ENCODE data around the gene EML6. TPM values are rescaled to one million over a fixed set of nuclear protein-coding genes. Genes with fewer than 3 reads are reported as not detected.

Gene EML6
- polyA plus RNA-seq, 1 of the 3 experiments (the other 2 are of a cell fraction), result 1.1 TPM

DNA sequence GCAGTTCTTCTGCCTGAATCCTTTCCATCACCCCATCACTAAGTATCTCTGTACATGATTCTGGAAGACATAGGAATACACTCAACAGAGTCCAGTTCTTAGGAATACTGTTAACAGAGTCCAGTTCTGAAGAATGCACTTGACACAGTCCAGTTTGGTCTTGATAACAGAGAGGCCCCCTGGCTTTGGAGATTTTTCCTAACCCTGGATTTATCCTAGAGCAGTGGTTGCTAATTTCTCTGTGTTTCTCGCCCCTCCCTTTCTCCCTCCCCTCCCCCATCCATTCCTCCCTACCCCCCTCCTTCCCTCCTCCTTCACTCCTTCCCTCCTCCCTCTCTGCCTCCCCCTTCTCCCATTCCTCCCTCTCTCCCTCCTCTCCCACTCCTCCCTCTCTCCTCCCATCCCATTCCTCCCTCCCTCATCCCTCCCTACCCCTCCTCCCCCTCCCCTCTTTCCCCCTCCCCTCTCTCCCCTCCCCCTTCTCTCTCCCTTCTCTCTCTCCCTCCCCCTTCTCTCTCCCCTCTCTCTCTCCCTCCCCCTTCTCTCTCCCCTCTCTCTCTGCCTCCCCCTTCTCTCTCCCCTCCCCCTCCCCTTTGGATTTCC is 221.4 kb downstream of the EML6 start:
- Histone ChIP-seq H3K9me3 (no peaks in the 10 kb centered on the region), H3K9ac (no peak overlapping the region), H3K4me3 (ENCODE audit: low read depth in 2 of 2, low read length in 1 of 2) (no peak overlapping the region), H3K9me2 (no peaks in the 10 kb centered on the region), H3K27me3 (ENCODE audit: insufficient read depth) (no peaks in the 10 kb centered on the region), H3K4me1 (ENCODE audit: control insufficient read depth in 1 of 2, insufficient read depth in 2 of 2, low read depth in 1 of 2, low read length in 1 of 2) (no peaks in the 10 kb centered on the region), H4K20me1 (ENCODE audit: insufficient read depth) (no peaks in the 10 kb centered on the region), H3K36me3 (replicated peaks in 1 of 2; ENCODE audit: control insufficient read depth in 1 of 2, insufficient read depth in 2 of 2, low read length in 1 of 2) (no peaks in the 10 kb centered on the region), H3K79me2 (ENCODE audit: insufficient read depth) (no peaks in the 10 kb centered on the region), H3K27ac (ENCODE audit: low read depth in 2 of 2, low read length in 1 of 2) (no peak overlapping the region), H3F3A (replicated peaks; ENCODE audit: insufficient read depth) (no peaks in the 10 kb centered on the region), H2AFZ (ENCODE audit: low read depth) (no peak overlapping the region), H3K4me2 (no peak overlapping the region)
- 38% methylated on average over 1 of the region's 1 CpG for WGBS (ENCODE audit: low lambda C conversion rate)
- POLR2A ChIA-PET, result no interaction called here
- CTCF ChIA-PET, result interaction anchor here (1.5 kb wide), 1 partner anchor 224 kb away, joined by 4 read pairs; no protein-coding TSS in a partner anchor
- no peak for TF ChIP-seq RCOR1 (IDR thresholded peaks at IDR 0.05; ENCODE audit: low read length)
- TF ChIP-seq ELF1 (IDR thresholded peaks at IDR 0.05), result no peak
- no peak for DNase-seq

DNA sequence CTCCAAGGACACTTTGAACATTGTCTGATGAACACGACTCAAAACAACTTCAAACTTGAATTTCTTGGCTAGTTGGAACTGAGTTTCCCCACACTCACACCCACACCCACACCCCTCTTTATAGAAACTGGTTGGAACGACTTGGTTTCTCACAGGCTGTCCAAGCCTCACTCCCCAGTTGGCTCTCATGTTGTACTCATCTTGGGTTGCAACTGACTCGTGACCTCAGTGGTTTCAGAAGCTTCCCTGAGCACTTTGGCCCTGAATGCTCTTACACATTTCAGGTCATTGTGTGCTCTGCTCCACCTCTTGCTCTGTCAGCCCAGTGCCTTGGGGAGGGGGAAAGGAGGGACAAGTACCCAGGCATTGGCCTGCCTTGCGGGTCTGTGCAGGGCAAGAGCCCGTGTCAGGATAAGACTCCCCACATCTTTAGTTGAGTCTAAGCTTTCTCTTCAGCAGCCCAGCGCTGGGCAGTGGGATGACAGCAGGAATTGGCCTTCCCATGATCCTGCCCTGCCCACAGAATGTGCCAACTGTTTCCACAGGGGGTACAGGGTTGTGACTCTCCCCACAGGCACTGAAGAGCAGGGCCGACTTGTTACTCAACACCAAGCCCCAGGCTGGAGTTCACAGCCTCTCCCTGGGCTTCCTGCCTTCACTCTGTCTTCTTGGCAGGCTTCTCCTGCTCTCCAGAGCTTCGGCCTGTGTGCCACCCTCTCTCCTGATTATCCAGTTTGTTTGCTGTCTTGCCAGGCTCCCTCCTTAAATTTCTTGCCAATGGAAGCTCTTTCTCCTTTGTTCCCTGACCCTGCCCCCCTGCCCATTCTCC is 222.1 kb downstream of the EML6 start:
- H3K9ac ChIP-seq, result no peak overlapping the region
- no peaks in the 10 kb centered on the region for H4K20me1 ChIP-seq (ENCODE audit: insufficient read depth)
- H3K27me3 ChIP-seq (ENCODE audit: insufficient read depth), result no peaks in the 10 kb centered on the region
- no peak overlapping the region for H3K4me2 ChIP-seq
- H3K9me3 ChIP-seq, result no peaks in the 10 kb centered on the region
- no peaks in the 10 kb centered on the region for H3K4me1 ChIP-seq (ENCODE audit: control insufficient read depth in 1 of 2, insufficient read depth in 2 of 2, low read depth in 1 of 2, low read length in 1 of 2)
- CTCF ChIA-PET, result interaction anchor here (1.5 kb wide), 1 partner anchor 223 kb away, joined by 4 read pairs; no protein-coding TSS in a partner anchor
- H3F3A ChIP-seq (replicated peaks; ENCODE audit: insufficient read depth), result no peaks in the 10 kb centered on the region
- POLR2A ChIA-PET, result no interaction called here
- no peak overlapping the region for H2AFZ ChIP-seq (ENCODE audit: low read depth)
- no peaks in the 10 kb centered on the region for H3K36me3 ChIP-seq (replicated peaks in 1 of 2; ENCODE audit: control insufficient read depth in 1 of 2, insufficient read depth in 2 of 2, low read length in 1 of 2)
- no peak overlapping the region for H3K27ac ChIP-seq (ENCODE audit: low read depth in 2 of 2, low read length in 1 of 2)
- no peak for DNase-seq
- no peaks in the 10 kb centered on the region for H3K79me2 ChIP-seq (ENCODE audit: insufficient read depth)
- 70% methylated on average over 7 of the region's 8 CpGs for WGBS (ENCODE audit: low lambda C conversion rate)
- H3K9me2 ChIP-seq, result no peaks in the 10 kb centered on the region
- no peak overlapping the region for H3K4me3 ChIP-seq (ENCODE audit: low read depth in 2 of 2, low read length in 1 of 2)
- TF ChIP-seq GABPA (IDR thresholded peaks at IDR 0.05; ENCODE audit: low read depth), result no peak
- TF ChIP-seq, protein P1, sequence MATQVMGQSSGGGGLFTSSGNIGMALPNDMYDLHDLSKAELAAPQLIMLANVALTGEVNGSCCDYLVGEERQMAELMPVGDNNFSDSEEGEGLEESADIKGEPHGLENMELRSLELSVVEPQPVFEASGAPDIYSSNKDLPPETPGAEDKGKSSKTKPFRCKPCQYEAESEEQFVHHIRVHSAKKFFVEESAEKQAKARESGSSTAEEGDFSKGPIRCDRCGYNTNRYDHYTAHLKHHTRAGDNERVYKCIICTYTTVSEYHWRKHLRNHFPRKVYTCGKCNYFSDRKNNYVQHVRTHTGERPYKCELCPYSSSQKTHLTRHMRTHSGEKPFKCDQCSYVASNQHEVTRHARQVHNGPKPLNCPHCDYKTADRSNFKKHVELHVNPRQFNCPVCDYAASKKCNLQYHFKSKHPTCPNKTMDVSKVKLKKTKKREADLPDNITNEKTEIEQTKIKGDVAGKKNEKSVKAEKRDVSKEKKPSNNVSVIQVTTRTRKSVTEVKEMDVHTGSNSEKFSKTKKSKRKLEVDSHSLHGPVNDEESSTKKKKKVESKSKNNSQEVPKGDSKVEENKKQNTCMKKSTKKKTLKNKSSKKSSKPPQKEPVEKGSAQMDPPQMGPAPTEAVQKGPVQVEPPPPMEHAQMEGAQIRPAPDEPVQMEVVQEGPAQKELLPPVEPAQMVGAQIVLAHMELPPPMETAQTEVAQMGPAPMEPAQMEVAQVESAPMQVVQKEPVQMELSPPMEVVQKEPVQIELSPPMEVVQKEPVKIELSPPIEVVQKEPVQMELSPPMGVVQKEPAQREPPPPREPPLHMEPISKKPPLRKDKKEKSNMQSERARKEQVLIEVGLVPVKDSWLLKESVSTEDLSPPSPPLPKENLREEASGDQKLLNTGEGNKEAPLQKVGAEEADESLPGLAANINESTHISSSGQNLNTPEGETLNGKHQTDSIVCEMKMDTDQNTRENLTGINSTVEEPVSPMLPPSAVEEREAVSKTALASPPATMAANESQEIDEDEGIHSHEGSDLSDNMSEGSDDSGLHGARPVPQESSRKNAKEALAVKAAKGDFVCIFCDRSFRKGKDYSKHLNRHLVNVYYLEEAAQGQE (IDR thresholded peaks at IDR 0.05; ENCODE audit: low read depth, low read length), result no peak
- no peak for TF ChIP-seq POLR2AphosphoS5 (IDR thresholded peaks at IDR 0.05; ENCODE audit: low read depth, low read length)
- TF ChIP-seq, protein P2, sequence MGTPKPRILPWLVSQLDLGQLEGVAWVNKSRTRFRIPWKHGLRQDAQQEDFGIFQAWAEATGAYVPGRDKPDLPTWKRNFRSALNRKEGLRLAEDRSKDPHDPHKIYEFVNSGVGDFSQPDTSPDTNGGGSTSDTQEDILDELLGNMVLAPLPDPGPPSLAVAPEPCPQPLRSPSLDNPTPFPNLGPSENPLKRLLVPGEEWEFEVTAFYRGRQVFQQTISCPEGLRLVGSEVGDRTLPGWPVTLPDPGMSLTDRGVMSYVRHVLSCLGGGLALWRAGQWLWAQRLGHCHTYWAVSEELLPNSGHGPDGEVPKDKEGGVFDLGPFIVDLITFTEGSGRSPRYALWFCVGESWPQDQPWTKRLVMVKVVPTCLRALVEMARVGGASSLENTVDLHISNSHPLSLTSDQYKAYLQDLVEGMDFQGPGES (IDR thresholded peaks at IDR 0.05; ENCODE audit: low read depth, low read length), result no peak
- TF ChIP-seq MXI1 (IDR thresholded peaks at IDR 0.05; ENCODE audit: low read depth, low read length), result no peak
- no peak for TF ChIP-seq SMC3 (IDR thresholded peaks at IDR 0.05; ENCODE audit: low read depth, low read length)
- TF ChIP-seq FOXJ3 (CRISPR knock-in tag; IDR thresholded peaks at IDR 0.05), result no peak
- no peak for TF ChIP-seq RXRA (IDR thresholded peaks at IDR 0.05; ENCODE audit: borderline replicate concordance, low read depth)
- TF ChIP-seq, protein P3, sequence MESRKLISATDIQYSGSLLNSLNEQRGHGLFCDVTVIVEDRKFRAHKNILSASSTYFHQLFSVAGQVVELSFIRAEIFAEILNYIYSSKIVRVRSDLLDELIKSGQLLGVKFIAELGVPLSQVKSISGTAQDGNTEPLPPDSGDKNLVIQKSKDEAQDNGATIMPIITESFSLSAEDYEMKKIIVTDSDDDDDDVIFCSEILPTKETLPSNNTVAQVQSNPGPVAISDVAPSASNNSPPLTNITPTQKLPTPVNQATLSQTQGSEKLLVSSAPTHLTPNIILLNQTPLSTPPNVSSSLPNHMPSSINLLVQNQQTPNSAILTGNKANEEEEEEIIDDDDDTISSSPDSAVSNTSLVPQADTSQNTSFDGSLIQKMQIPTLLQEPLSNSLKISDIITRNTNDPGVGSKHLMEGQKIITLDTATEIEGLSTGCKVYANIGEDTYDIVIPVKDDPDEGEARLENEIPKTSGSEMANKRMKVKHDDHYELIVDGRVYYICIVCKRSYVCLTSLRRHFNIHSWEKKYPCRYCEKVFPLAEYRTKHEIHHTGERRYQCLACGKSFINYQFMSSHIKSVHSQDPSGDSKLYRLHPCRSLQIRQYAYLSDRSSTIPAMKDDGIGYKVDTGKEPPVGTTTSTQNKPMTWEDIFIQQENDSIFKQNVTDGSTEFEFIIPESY (IDR thresholded peaks at IDR 0.05; ENCODE audit: borderline replicate concordance, low read depth), result no peak
- no peak for TF ChIP-seq FOSL2 (IDR thresholded peaks at IDR 0.05; ENCODE audit: borderline replicate concordance, low read depth)
- TF ChIP-seq, protein P4, sequence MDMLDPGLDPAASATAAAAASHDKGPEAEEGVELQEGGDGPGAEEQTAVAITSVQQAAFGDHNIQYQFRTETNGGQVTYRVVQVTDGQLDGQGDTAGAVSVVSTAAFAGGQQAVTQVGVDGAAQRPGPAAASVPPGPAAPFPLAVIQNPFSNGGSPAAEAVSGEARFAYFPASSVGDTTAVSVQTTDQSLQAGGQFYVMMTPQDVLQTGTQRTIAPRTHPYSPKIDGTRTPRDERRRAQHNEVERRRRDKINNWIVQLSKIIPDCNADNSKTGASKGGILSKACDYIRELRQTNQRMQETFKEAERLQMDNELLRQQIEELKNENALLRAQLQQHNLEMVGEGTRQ (IDR thresholded peaks at IDR 0.05; ENCODE audit: borderline replicate concordance, low read depth, low read length), result no peak
- TF ChIP-seq GATA2 (CRISPR knock-in tag; IDR thresholded peaks at IDR 0.05), result no peak
- TF ChIP-seq RCOR1 (IDR thresholded peaks at IDR 0.05; ENCODE audit: low read length), result no peak
- no peak for TF ChIP-seq TAF1 (IDR thresholded peaks at IDR 0.05; ENCODE audit: borderline replicate concordance, low read depth, low read length)
- TF ChIP-seq RFX5 (IDR thresholded peaks at IDR 0.05; ENCODE audit: low read length), result no peak

All from SK-N-SH (cell line).